Measurements from ENCODE around the gene ASB4.

GRCh38 chr7:95469848-95470247, 15.9 kb upstream of the ASB4 start:
- no peak for TF ChIP-seq POLR2A (IDR thresholded peaks at IDR 0.05; ENCODE audit: low read length)
- TF ChIP-seq GATA1 (IDR thresholded peaks at IDR 0.05; ENCODE audit: low read depth, low read length): no peak
